Raji (cell line): ENCODE measurements around the gene GBX2.

ENCODE experiments used
- POLR2A ChIP-seq: IDR thresholded peaks from 2 replicates; pipeline ENCODE4 v1.6.1; 2011; ENCODE audit warnings: low read depth, low read length, control low read depth; ENCODE audit not compliant: insufficient read depth

Gene GBX2

GRCh38 chr2:236123716-236124115 lies 44.5 kb downstream of the GBX2 start:
- TF ChIP-seq POLR2A: no peak

DNA sequence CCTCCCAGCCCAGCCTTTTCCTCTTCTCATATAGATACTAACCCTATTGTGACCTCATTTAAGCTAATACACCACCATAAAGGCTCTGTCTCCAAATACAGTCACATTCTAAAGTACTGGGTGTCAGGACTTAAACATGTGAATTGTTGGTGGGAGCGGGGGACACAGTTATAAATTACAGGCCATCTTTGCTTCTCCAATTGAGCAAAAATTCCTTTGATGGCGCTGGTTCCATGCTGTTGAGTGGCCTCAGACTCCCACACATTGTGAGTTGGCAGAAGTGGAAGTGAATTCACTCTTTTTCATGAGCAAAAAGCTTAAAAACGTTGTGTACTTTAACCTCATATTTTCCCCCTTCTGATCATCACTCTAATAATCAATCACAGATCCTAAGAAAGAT lies 46.0 kb downstream of the GBX2 start:
- no peak for TF ChIP-seq POLR2A

DNA sequence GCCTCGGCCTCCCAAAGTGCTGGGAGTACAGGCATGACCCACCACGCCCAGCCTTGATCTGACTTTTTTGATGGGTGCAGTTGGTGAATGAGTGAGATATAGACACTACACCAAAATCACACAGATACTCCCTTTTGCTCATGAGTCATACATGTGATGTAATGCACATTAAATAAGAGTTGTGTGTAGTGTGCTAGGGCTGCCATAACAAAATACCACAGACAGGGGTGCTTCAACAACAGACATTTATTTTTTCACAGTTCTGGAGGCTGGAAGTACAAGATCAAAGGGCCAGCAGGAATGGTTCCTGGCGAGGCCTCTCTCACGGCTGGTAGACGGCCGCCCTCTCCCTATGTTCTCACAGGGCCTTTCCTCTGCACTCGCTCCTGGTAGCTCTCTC lies 46.6 kb downstream of the GBX2 start:
- TF ChIP-seq POLR2A: no peak

GRCh38 chr2:236120829-236121228 lies 47.4 kb downstream of the GBX2 start:
- no peak for TF ChIP-seq POLR2A

DNA sequence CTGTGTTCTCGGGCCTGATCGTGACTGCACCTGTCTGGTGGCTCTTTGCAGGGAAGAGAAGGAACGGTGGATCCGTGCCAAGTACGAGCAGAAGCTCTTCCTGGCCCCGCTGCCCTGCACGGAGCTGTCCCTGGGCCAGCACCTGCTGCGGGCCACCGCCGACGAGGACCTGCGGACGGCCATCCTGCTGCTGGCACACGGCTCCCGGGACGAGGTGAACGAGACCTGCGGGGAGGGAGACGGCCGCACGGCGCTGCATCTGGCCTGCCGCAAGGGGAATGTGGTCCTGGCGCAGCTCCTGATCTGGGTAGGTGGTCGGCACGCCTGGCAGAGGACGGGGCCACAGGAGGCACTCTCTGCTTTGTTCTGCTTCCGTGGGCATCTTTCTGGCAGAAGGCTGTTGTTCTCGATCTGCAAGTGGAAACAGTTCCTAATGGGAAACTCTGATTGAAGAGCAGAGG lies 48.0 kb downstream of the GBX2 start:
- TF ChIP-seq POLR2A: no peak

GRCh38 chr2:236119476-236119875 lies 48.7 kb downstream of the GBX2 start:
- no peak for TF ChIP-seq POLR2A

- TF ChIP-seq POLR2A: no peak
These were observed 49.2 kb downstream of the GBX2 start for GRCh38 chr2:236119003-236119402.

DNA sequence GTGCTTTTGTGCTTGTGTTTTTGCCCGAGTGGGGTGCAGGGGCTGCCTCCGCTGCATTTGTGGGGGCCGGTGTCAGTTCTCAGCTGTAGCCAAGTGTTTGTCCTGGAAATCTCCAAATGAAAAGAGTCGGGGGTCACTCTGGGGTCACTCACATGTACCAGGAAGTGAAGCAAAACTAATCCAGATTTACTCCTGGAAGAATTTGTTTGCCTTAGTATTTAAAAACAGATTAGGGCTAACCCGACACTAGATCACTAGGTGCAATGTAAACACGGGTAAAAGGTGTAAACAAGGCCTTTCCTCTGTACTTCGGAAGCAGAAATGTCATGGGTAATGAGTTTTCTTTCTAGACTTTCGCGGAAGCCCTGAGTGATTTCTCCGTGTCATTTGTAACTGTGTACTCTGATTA lies 50.3 kb downstream of the GBX2 start:
- no peak for TF ChIP-seq POLR2A

- TF ChIP-seq POLR2A: no peak
These were observed 50.8 kb downstream of the GBX2 start for GRCh38 chr2:236117401-236117800.
